ENCODE data around the gene MRPL36. TPM values are rescaled to one million over a fixed set of nuclear protein-coding genes. Genes with fewer than 3 reads are reported as not detected.
A peak's percentile ranks its signal among the peaks of the same experiment; 100 is the strongest.

MRPL36 gene
- 89.5 and 102 TPM in 2 replicates for total RNA-seq (2021)
- Bru-seq, nascent RNA, result percentile 71 among the genes with signal in this experiment
- BruChase-seq, experiment 1, labeled RNA remaining after a 2-hour chase, result percentile 73 among the genes with signal in this experiment
- percentile 79 among the genes with signal in this experiment for BruChase-seq, experiment 2, labeled RNA remaining after a 6-hour chase
- long read RNA-seq, transcript MRPL36-202 (2 exons, 610 nt), result minor isoform, 39 of 106 reads
- long read RNA-seq, transcript MRPL36-204 (2 exons, 686 nt), result major isoform, 55 of 106 reads
- long read RNA-seq, partial matches to known transcripts, result 10 of 106 reads
- long read RNA-seq, other reads (novel, unspliced or antisense), result 2 of 106 reads

DNA sequence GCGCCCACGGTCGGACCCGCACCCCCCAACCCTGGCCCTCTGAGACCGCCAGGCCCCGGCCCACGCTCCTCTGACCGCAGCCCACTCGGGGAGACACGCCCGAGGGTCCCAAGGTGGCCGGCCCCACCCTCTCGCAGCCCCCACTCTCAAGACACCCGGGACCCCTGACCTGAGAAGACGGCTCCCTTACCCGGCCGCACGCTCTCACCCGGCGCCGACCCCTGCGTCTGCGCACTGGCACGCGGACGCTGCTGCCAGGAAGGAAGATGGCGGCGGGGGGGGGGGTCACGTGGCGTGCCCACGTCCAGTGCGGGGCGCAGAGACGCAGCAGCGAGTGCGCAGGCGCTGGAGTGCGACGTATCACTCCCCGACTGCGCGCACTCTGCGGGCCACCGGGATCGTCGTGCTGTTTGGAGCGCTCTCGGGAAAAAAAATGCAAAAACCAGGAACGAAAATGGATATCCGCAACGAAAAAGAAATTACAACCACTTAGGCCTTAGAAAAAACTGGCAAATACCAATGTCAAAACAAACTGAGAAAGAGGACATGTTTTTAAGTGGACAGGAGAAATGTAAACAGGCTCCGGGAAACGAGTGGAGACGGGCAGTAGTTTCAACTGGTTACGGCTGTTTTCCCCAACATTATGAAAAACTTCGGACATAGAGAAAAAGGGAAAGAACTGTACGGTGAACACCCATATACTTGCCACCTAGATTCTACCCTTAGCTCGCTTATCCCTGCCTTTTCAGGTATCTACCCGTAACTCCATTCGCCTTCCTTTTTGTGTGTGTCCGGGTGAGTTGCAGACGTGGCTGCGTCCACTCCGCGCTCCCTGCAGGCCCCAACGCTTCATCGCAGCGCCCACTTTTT, at the start of gene MRPL36:
TSS of gene MRPL36 (minus strand) at position 236 of the 870 bp plus-strand sequence. CDS start 902 bp downstream, outside the sequence.
- TF ChIP-seq EZH2 (IDR thresholded peaks at IDR 0.05; ENCODE audit: borderline replicate concordance, low read depth, low read length, poor library complexity, severe bottlenecking), result no peak
- TF ChIP-seq, protein P1, sequence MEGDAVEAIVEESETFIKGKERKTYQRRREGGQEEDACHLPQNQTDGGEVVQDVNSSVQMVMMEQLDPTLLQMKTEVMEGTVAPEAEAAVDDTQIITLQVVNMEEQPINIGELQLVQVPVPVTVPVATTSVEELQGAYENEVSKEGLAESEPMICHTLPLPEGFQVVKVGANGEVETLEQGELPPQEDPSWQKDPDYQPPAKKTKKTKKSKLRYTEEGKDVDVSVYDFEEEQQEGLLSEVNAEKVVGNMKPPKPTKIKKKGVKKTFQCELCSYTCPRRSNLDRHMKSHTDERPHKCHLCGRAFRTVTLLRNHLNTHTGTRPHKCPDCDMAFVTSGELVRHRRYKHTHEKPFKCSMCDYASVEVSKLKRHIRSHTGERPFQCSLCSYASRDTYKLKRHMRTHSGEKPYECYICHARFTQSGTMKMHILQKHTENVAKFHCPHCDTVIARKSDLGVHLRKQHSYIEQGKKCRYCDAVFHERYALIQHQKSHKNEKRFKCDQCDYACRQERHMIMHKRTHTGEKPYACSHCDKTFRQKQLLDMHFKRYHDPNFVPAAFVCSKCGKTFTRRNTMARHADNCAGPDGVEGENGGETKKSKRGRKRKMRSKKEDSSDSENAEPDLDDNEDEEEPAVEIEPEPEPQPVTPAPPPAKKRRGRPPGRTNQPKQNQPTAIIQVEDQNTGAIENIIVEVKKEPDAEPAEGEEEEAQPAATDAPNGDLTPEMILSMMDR (conservative IDR thresholded peaks at IDR 0.05; ENCODE audit: low read depth, low read length), result no peak

DNA sequence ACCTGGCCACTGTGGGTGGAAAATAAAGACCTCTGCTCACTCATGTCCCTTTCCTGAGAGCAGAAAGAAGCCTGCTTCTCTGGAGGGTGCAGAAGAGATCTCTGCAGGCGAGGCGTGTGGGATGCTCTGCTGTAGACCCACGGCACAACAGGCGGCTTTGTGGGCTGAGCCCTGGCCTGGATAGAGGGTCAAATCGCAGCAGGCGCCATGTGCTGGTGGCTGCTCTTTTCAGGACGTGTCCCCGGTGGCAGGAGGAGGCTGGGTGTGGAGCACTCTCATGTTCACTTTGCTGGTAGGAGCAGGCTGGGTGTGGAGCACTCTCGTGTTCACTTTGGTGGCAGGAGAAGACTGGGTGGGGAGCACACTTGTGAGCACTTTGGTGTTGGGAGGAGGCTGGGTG, 48.0 kb upstream of the MRPL36 start:
- H3K4me1 ChIP-seq (ENCODE audit: insufficient read depth, low read length, poor library complexity, severe bottlenecking), result no peaks in the 10 kb centered on the region
- no peak overlapping the region for H3K4me3 ChIP-seq (ENCODE audit: low read depth, low read length, poor library complexity, severe bottlenecking)
- CTCF ChIA-PET, result no interaction called here
- H3K9me3 ChIP-seq (ENCODE audit: low read depth, low read length, poor library complexity, severe bottlenecking), result no peaks in the 10 kb centered on the region
- DNase-seq (ENCODE audit: low spot score), result no peak
- H3K36me3 ChIP-seq (ENCODE audit: insufficient read depth, low read length, poor library complexity, severe bottlenecking), result no peaks in the 10 kb centered on the region
- intact Hi-C loops (cut with micrococcal nuclease; ENCODE audit: unreplicated experiment), result no loop called here
- no TSS peak for BruUV-seq (replicated peaks)
- peaks cover 50% of the 10 kb centered on the region for H3K27me3 ChIP-seq (replicated peaks; ENCODE audit: insufficient read depth, low read depth, low read length, poor library complexity)
- TF ChIP-seq, protein P1 (conservative IDR thresholded peaks at IDR 0.05; ENCODE audit: low read depth, low read length), result no peak
- TF ChIP-seq EZH2 (IDR thresholded peaks at IDR 0.05; ENCODE audit: borderline replicate concordance, low read depth, low read length, poor library complexity, severe bottlenecking), result no peak
- POLR2A ChIA-PET (ENCODE audit: low non-redundant PET), result no interaction called here
- no peak overlapping the region for H3K27ac ChIP-seq (ENCODE audit: low read depth, low read length, poor library complexity, severe bottlenecking)

More for the DNA sequence above, at the start of gene MRPL36:
- ChIA-PET POLR2A (ENCODE audit: low non-redundant PET) (no interaction called here), CTCF (interaction anchor here (0.6 kb wide), 1 partner anchor 57 kb away, joined by 4 read pairs; no protein-coding TSS in a partner anchor)
- no TSS peak for BruUV-seq (replicated peaks)
- Histone ChIP-seq H3K9me3 (ENCODE audit: low read depth, low read length, poor library complexity, severe bottlenecking) (no peaks in the 10 kb centered on the region), H3K27me3 (replicated peaks; ENCODE audit: insufficient read depth, low read depth, low read length, poor library complexity) (no peaks in the 10 kb centered on the region), H3K27ac (ENCODE audit: low read depth, low read length, poor library complexity, severe bottlenecking) (peak within 1 kb of the TSS; percentile 76), H3K36me3 (ENCODE audit: insufficient read depth, low read length, poor library complexity, severe bottlenecking) (peaks cover 47% of the 10 kb centered on the region), H3K4me3 (ENCODE audit: low read depth, low read length, poor library complexity, severe bottlenecking) (peak within 1 kb of the TSS; percentile 74), H3K4me1 (ENCODE audit: insufficient read depth, low read length, poor library complexity, severe bottlenecking) (peaks cover 18% of the 10 kb centered on the region)
- intact Hi-C loops (cut with micrococcal nuclease; ENCODE audit: unreplicated experiment), result no loop called here
- DNase-seq (ENCODE audit: low spot score), result peak; percentile 95

DNA sequence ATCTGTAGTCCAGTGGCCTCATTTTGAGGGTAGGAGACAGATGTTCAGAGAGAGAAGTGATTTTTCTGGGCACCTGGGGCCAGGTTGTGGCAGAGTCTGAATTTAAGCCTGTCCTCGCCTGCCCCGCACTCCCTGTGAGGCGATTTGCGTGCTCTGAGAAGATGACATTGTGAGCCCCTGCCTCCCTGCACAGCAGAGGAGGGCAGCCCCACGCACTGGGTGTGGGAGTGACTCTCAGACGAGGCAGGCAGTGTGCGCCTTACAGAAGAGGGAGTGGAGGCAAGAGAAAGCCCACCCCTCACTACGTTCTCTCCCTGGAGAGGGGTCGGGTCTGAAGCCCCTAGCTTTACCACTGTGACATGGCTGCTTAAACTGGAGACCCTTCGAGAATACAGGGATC, 47.4 kb upstream of the MRPL36 start:
- POLR2A ChIA-PET (ENCODE audit: low non-redundant PET), result no interaction called here
- no peak for DNase-seq (ENCODE audit: low spot score)
- no peaks in the 10 kb centered on the region for H3K9me3 ChIP-seq (ENCODE audit: low read depth, low read length, poor library complexity, severe bottlenecking)
- H3K4me1 ChIP-seq (ENCODE audit: insufficient read depth, low read length, poor library complexity, severe bottlenecking), result no peaks in the 10 kb centered on the region
- no peaks in the 10 kb centered on the region for H3K36me3 ChIP-seq (ENCODE audit: insufficient read depth, low read length, poor library complexity, severe bottlenecking)
- H3K27ac ChIP-seq (ENCODE audit: low read depth, low read length, poor library complexity, severe bottlenecking), result no peak overlapping the region
- intact Hi-C loops (cut with micrococcal nuclease; ENCODE audit: unreplicated experiment), result no loop called here
- H3K27me3 ChIP-seq (replicated peaks; ENCODE audit: insufficient read depth, low read depth, low read length, poor library complexity), result peaks cover 46% of the 10 kb centered on the region
- BruUV-seq (replicated peaks), result no TSS peak
- TF ChIP-seq, protein P1 (conservative IDR thresholded peaks at IDR 0.05; ENCODE audit: low read depth, low read length), result no peak
- no peak for TF ChIP-seq EZH2 (IDR thresholded peaks at IDR 0.05; ENCODE audit: borderline replicate concordance, low read depth, low read length, poor library complexity, severe bottlenecking)
- no peak overlapping the region for H3K4me3 ChIP-seq (ENCODE audit: low read depth, low read length, poor library complexity, severe bottlenecking)
- CTCF ChIA-PET, result no interaction called here

Measured in A673 (cell line).